H1 (cell line): ENCODE data around the gene ZNF320. TPM values are rescaled to one million over a fixed set of nuclear protein-coding genes. Genes with fewer than 3 reads are reported as not detected.
A peak's percentile ranks its signal among the peaks of the same experiment; 100 is the strongest.

Experiments used
- NANOG ChIP-seq: IDR thresholded peaks from 2 replicates; pipeline ENCODE4 v1.6.1; 2011; ENCODE audit warnings: low read length, low read depth, mild to moderate bottlenecking, inconsistent platforms; ENCODE audit not compliant: insufficient read depth, poor library complexity, severe bottlenecking
- NRF1 ChIP-seq: IDR thresholded peaks from 2 replicates; pipeline ENCODE4 v1.6.1; 2011; ENCODE audit warnings: mild to moderate bottlenecking, low read depth, low read length, improper control_type of control experiment
- POLR2A ChIP-seq, 2 experiments: IDR thresholded peaks; 1 replicate in 1 of 2; 2 replicates in 1 of 2; pipeline ENCODE4 v1.6.1; 2011; ENCODE audit warnings: low read depth in 2 of 2, low read length in 2 of 2, mild to moderate bottlenecking in 2 of 2; ENCODE audit errors: control extremely low read depth in 1 of 2
- SIN3A ChIP-seq, 2 experiments: IDR thresholded peaks in 1 of 2; conservative IDR thresholded peaks in 1 of 2; 2 replicates each; pipeline ENCODE4 v1.6.1; 2011 to 2012; ENCODE audit warnings: low read length in 2 of 2, improper control_type of control experiment in 1 of 2, low read depth in 1 of 2, mild to moderate bottlenecking in 1 of 2
- SP4 ChIP-seq: IDR thresholded peaks from 2 replicates; pipeline ENCODE4 v1.6.1; 2012; ENCODE audit warnings: low read length, inconsistent platforms
- TAF7 ChIP-seq: optimal IDR thresholded peaks from 2 replicates; pipeline ENCODE3; 2011; ENCODE audit warnings: low read depth, mild to moderate bottlenecking, inconsistent platforms, low read length, moderate library complexity, borderline replicate concordance
- polyA plus RNA-seq, 7 experiments: library from polyadenylated mRNA; depleted of rRNA in 3 of 7; stranded (reverse) in 5 of 7; unstranded in 2 of 7; fragments of >200 nt in 5 of 7; fragments of 200-250 nt in 2 of 7; gene quantifications; 1 replicate in 5 of 7; 2 replicates in 1 of 7; 4 replicates in 1 of 7; pipeline versions ENCODE4 v1.2.1 to v1.2.3, GENCODE V29; 2011 to 2013; ENCODE audit warnings: missing spikeins in 2 of 7, mixed read lengths in 2 of 7
- total RNA-seq: library from RNA; stranded (reverse); fragmentation: NEBNext Ultra II Directional; extraction: Animal tissue kit (Norgen Biotek cat#: 25700); gene quantifications from 2 replicates; pipeline ENCODE4 v1.2.1, GENCODE V29; 2021
- TF ChIP-seq, protein P1 (sequence below): IDR thresholded peaks from 2 replicates; pipeline ENCODE4 v1.6.1; 2012; ENCODE audit warnings: inconsistent platforms
- TF ChIP-seq, protein P2 (sequence below): fragments of 300-600 bp; sonication (generic); IDR thresholded peaks from 2 replicates; pipeline ENCODE4 v1.7.1; 2012; ENCODE audit warnings: low read length, moderate library complexity, mild to moderate bottlenecking, inconsistent platforms; ENCODE audit not compliant: insufficient replicate concordance

ZNF320 gene
- total and polyA plus RNA-seq, 2 of the 8 experiments (the other 6 are each of a cell fraction or from before 2014, with no cell fraction given) = 20.6 to 26.8 TPM

DNA sequence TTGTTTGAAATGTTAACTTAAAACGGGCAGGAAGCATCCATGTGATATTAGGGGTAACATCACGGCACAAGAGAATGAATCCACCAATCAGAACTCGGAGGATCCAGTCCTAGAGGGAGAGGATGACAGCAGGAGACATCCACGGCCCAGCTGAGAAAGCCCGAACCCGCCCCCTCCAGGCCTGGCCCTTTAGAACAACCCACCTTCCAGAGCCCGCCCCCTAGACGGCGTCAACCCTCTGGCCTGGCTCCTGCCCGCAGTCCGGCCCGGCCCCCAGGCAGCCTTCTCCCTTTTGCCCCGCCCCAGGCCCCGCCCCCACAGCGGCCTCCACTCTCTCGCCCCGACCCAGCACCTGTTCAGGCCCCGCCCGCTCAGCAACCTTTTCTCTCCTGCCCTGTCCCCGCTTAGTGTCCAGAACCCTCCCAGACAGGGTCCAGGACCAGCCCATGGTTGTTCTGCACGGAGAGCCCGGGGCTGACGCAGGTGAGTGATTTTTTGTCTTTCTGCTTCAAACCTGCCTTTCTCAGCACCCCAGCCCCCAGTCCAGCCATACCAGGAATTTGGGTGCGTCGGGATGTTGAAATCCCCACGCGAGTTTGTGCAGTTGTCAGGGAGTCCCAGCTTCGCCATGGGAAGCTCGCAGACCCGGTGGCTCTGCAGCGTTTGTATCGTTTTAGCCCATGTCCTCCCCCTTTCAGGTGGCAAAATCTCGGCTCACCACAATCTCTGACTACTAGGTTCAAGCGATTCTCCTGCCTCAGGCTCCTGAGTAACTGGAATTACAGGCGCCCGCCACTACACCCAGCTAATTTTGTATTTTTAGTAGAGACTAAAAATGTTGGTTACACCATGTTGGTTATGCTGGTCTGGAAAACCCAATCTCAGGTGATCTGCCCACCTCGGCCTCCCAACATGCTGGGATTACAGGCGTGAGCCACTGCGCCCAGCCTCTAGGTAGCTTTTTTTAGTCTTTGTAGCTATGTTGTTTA is 49.2 kb upstream of the ZNF320 start (continued):
- TF ChIP-seq NRF1 (no peak), NANOG (no peak), TAF7 (no peak), SIN3A (conservative IDR thresholded peaks at IDR 0.05 in 1 of 2, IDR thresholded peaks at IDR 0.05 in 1 of 2; ENCODE audit: low read depth in 1 of 2, low read length in 2 of 2) (peak; percentile 85 to 93; a peak in 3 of 4 replicates), SP4 (peak; percentile 54; the same call in 1 of the 2 replicates), POLR2A (IDR thresholded peaks at IDR 0.05; ENCODE audit: control extremely low read depth in 1 of 2, low read depth in 2 of 2, low read length in 2 of 2) (no peak)
- TF ChIP-seq, protein P1, sequence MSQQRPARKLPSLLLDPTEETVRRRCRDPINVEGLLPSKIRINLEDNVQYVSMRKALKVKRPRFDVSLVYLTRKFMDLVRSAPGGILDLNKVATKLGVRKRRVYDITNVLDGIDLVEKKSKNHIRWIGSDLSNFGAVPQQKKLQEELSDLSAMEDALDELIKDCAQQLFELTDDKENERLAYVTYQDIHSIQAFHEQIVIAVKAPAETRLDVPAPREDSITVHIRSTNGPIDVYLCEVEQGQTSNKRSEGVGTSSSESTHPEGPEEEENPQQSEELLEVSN = peak; percentile 38
- TF ChIP-seq, protein P2, sequence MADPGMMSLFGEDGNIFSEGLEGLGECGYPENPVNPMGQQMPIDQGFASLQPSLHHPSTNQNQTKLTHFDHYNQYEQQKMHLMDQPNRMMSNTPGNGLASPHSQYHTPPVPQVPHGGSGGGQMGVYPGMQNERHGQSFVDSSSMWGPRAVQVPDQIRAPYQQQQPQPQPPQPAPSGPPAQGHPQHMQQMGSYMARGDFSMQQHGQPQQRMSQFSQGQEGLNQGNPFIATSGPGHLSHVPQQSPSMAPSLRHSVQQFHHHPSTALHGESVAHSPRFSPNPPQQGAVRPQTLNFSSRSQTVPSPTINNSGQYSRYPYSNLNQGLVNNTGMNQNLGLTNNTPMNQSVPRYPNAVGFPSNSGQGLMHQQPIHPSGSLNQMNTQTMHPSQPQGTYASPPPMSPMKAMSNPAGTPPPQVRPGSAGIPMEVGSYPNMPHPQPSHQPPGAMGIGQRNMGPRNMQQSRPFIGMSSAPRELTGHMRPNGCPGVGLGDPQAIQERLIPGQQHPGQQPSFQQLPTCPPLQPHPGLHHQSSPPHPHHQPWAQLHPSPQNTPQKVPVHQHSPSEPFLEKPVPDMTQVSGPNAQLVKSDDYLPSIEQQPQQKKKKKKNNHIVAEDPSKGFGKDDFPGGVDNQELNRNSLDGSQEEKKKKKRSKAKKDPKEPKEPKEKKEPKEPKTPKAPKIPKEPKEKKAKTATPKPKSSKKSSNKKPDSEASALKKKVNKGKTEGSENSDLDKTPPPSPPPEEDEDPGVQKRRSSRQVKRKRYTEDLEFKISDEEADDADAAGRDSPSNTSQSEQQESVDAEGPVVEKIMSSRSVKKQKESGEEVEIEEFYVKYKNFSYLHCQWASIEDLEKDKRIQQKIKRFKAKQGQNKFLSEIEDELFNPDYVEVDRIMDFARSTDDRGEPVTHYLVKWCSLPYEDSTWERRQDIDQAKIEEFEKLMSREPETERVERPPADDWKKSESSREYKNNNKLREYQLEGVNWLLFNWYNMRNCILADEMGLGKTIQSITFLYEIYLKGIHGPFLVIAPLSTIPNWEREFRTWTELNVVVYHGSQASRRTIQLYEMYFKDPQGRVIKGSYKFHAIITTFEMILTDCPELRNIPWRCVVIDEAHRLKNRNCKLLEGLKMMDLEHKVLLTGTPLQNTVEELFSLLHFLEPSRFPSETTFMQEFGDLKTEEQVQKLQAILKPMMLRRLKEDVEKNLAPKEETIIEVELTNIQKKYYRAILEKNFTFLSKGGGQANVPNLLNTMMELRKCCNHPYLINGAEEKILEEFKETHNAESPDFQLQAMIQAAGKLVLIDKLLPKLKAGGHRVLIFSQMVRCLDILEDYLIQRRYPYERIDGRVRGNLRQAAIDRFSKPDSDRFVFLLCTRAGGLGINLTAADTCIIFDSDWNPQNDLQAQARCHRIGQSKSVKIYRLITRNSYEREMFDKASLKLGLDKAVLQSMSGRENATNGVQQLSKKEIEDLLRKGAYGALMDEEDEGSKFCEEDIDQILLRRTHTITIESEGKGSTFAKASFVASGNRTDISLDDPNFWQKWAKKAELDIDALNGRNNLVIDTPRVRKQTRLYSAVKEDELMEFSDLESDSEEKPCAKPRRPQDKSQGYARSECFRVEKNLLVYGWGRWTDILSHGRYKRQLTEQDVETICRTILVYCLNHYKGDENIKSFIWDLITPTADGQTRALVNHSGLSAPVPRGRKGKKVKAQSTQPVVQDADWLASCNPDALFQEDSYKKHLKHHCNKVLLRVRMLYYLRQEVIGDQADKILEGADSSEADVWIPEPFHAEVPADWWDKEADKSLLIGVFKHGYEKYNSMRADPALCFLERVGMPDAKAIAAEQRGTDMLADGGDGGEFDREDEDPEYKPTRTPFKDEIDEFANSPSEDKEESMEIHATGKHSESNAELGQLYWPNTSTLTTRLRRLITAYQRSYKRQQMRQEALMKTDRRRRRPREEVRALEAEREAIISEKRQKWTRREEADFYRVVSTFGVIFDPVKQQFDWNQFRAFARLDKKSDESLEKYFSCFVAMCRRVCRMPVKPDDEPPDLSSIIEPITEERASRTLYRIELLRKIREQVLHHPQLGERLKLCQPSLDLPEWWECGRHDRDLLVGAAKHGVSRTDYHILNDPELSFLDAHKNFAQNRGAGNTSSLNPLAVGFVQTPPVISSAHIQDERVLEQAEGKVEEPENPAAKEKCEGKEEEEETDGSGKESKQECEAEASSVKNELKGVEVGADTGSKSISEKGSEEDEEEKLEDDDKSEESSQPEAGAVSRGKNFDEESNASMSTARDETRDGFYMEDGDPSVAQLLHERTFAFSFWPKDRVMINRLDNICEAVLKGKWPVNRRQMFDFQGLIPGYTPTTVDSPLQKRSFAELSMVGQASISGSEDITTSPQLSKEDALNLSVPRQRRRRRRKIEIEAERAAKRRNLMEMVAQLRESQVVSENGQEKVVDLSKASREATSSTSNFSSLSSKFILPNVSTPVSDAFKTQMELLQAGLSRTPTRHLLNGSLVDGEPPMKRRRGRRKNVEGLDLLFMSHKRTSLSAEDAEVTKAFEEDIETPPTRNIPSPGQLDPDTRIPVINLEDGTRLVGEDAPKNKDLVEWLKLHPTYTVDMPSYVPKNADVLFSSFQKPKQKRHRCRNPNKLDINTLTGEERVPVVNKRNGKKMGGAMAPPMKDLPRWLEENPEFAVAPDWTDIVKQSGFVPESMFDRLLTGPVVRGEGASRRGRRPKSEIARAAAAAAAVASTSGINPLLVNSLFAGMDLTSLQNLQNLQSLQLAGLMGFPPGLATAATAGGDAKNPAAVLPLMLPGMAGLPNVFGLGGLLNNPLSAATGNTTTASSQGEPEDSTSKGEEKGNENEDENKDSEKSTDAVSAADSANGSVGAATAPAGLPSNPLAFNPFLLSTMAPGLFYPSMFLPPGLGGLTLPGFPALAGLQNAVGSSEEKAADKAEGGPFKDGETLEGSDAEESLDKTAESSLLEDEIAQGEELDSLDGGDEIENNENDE = no peak
